Hippocampal formation (tissue), 2 donors: ENCODE results near the gene REV1.
"Not testable (repeated sequence)": the region's sequence is repeated elsewhere in the genome, so short reads cannot be mapped to it uniquely, and the experiment has no call there.

Experiments
- DNase-seq, 2 donors: peaks; one replicate each; lab custom pipeline; 2025; lab: John Stamatoyannopoulos, UW

The REV1 gene

GRCh38 chr2:99354825-99355224, 135.0 kb downstream of the REV1 start:
- DNase-seq = not testable (repeated sequence)

- no peak for DNase-seq
These were observed 135.7 kb downstream of the REV1 start for GRCh38 chr2:99354070-99354469.
